ENCODE data around the gene MPP3.

DNA sequence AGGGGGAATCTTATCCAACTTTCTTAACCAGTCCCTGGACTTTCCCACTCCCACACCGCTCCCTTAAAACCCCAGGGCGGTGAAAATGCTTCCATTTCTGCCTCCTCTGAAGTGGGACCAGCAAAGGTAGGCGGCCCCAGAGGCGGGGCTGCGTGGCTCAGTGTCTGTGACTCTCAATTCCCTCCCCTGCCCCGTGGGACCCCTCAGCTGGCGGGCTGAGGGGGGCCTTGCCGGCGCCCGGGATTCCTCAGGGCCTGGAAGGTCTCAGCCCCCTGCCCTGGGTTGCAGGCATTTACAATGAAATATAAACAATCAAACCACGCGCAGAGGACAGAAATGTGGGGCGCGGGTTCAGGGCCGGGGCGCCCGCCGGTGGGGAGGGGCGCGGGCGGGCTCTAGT lies 78.0 kb downstream of the MPP3 start:
- TF ChIP-seq, protein P1, sequence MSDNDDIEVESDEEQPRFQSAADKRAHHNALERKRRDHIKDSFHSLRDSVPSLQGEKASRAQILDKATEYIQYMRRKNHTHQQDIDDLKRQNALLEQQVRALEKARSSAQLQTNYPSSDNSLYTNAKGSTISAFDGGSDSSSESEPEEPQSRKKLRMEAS (IDR thresholded peaks at IDR 0.05) = no peak
- TF ChIP-seq ZBTB33 (IDR thresholded peaks at IDR 0.05; ENCODE audit: extremely low read depth, insufficient replicate concordance, low read length) = no peak
- no peak for TF ChIP-seq EGR1 (IDR thresholded peaks at IDR 0.05; ENCODE audit: low read depth)
- TF ChIP-seq SP1 (IDR thresholded peaks at IDR 0.05; ENCODE audit: low read depth) = no peak
- TF ChIP-seq SIN3A (IDR thresholded peaks at IDR 0.05; ENCODE audit: low read depth) = no peak
- no peak for TF ChIP-seq CTCF (IDR thresholded peaks at IDR 0.05 in 2 of 3, conservative IDR thresholded peaks at IDR 0.05 in 1 of 3; ENCODE audit: borderline replicate concordance in 1 of 3, insufficient read depth in 1 of 3, low read depth in 2 of 3, low read length in 2 of 3)
- TF ChIP-seq CEBPB (IDR thresholded peaks at IDR 0.05; ENCODE audit: low read depth) = no peak
- no peak for TF ChIP-seq RAD21 (IDR thresholded peaks at IDR 0.05; ENCODE audit: low read depth)
- no peak for TF ChIP-seq EZH2phosphoT487 (IDR thresholded peaks at IDR 0.05; ENCODE audit: borderline replicate concordance)
- no peak for TF ChIP-seq REST (IDR thresholded peaks at IDR 0.05; ENCODE audit: low read depth)
